Right lobe of liver (tissue), 6 donors: ENCODE results near the gene SYCP1. TPM values are rescaled to one million over a fixed set of nuclear protein-coding genes. Genes with fewer than 3 reads are reported as not detected.
"Not testable (repeated sequence)": the region's sequence is repeated elsewhere in the genome, so short reads cannot be mapped to it uniquely, and the experiment has no call there.

Experiments
- ATAC-seq, 4 donors: fragments of 200-7000 bp; cut with Tn5 transposase; one replicate each; pipeline ENCODE4 v1.9.1; 2020; ENCODE audit warnings: mild to moderate bottlenecking in 4 of 4, moderate library complexity in 4 of 4
- DNase-seq, 3 donors: peaks; one replicate each; pipeline ENCODE4 v3.0.0-alpha.2; 2020
- H3K27ac ChIP-seq, 3 donors: fragments of 200-600 bp; one replicate each; pipeline ENCODE4 v1.8.0; 2022
- H3K27me3 ChIP-seq, 2 donors: fragments of 200-600 bp; one replicate each; pipeline ENCODE4 v1.8.0; 2022
- H3K36me3 ChIP-seq, 4 donors: fragments of 200-600 bp; sonication (generic) in 1 of 4; one replicate each; pipeline versions ENCODE4 v1.5.1 to v1.8.0; 2017 to 2022; ENCODE audit warnings: control low read depth in 1 of 4
- H3K4me1 ChIP-seq, 4 donors: fragments of 200-600 bp; sonication (generic) in 1 of 4; one replicate each; pipeline versions ENCODE4 v1.5.1 to v1.8.0; 2017 to 2022; ENCODE audit warnings: control low read depth in 1 of 4
- H3K4me3 ChIP-seq, 3 donors: fragments of 200-600 bp; one replicate each; pipeline ENCODE4 v1.8.0; 2022
- H3K9me3 ChIP-seq, 4 donors: fragments of 200-600 bp; sonication (generic) in 1 of 4; one replicate each; pipeline versions ENCODE4 v1.5.1 to v1.8.0; 2017 to 2022; ENCODE audit warnings: control low read depth in 1 of 4
- CTCF ChIP-seq, 4 donors: fragments of 200-600 bp in 3 of 4; fragments of 450-650 bp in 1 of 4; IDR thresholded peaks; one replicate each; pipeline versions ENCODE4 v1.5.1 to v1.8.0; 2016 to 2022; ENCODE audit warnings: antibody characterized with exemption in 4 of 4, mild to moderate bottlenecking in 2 of 4
- POLR2A ChIP-seq: fragments of 450-650 bp; IDR thresholded peaks from one replicate; pipeline ENCODE4 v1.6.1; 2017; ENCODE audit warnings: antibody characterized with exemption, mild to moderate bottlenecking
- WGBS: methylation state at CpG from one replicate; pipeline ENCODE4 v1.1.6; 2018; ENCODE audit warnings: low coverage, low lambda C conversion rate; ENCODE audit not compliant: insufficient coverage; ENCODE audit errors: missing lambda C conversion rate; 5-methylcytosine and 5-hydroxymethylcytosine counted together
- intact Hi-C, 2 donors: fragments of 100-400 bp; cut with DNase I; formaldehyde crosslinking; loops; one replicate each; pipeline versions ENCODE4 v1.11.2 to v1.14.1; 2022
- long read RNA-seq: library from polyadenylated mRNA; unstranded; transcript quantifications from one replicate; pipeline ENCODE4 v2.0.0, GENCODE V29; 2019
- total RNA-seq, 6 experiments: library from RNA; depleted of rRNA in 2 of 6; stranded (reverse); fragments of >200 nt in 2 of 6; fragmentation: NEBNext Ultra II Directional in 3 of 6; extraction: Animal tissue kit (Norgen Biotek cat#: 25700) in 3 of 6; gene quantifications; one replicate each; pipeline versions ENCODE4 v1.1.0 to v1.2.4, GENCODE V29; 2016 to 2023
- donor health status: DM: no; HTN: yes; CAD: no.
- donor health status: DM: no; HTN: no; CAD: no.
- donor health status: DM: no; HTN: no; CAD: no.
- donor health status: DM: no; HTN: yes; CAD: no.
- donor health status: DM: no; HTN: yes; CAD: no.

Gene SYCP1
- total RNA-seq, result not detected
- long read RNA-seq, result 0 reads

- WGBS, result 28% methylated on average over 30 of the region's 40 CpGs
- Histone ChIP-seq H3K4me3 (no peak within 1 kb of the TSS), H3K4me1 (no peaks in the 10 kb centered on the region), H3K27ac (no peak within 1 kb of the TSS), H3K9me3 (no peaks in the 10 kb centered on the region), H3K36me3 (no peaks in the 10 kb centered on the region), H3K27me3 (peaks cover 0 to 5% of the 10 kb centered on the region in 2 donors)
- intact Hi-C loops, result no loop called here
- ATAC-seq (peak in 2 of 4 donors; percentile 16 to 29), DNase-seq (no peak)
- TF ChIP-seq CTCF (IDR thresholded peaks at IDR 0.05) (no peak), POLR2A (no peak)
Observed at GRCh38 chr1:114854693-114855320, at the start of gene SYCP1. Gene SYCP1, plus strand, starts transcription at chr1:114854863. Its CDS starts 602 bp downstream, at chr1:114855465.

GRCh38 chr1:114819869-114820268 is 34.8 kb upstream of the SYCP1 start:
- H3K27me3 ChIP-seq, result no peaks in the 10 kb centered on the region
- H3K27ac ChIP-seq, result no peak overlapping the region
- no peaks in the 10 kb centered on the region for H3K36me3 ChIP-seq
- intact Hi-C loops, result no loop called here
- 72% methylated on average over 3 of the region's 3 CpGs for WGBS
- H3K4me3 ChIP-seq, result no peak overlapping the region
- no peak for TF ChIP-seq POLR2A
- TF ChIP-seq CTCF (IDR thresholded peaks at IDR 0.05), result no peak
- no peaks in the 10 kb centered on the region for H3K4me1 ChIP-seq
- DNase-seq (no peak), ATAC-seq (no peak)
- no peaks in the 10 kb centered on the region for H3K9me3 ChIP-seq

GRCh38 chr1:114820392-114820791 is 34.3 kb upstream of the SYCP1 start:
- ATAC-seq, result no peak
- Histone ChIP-seq H3K27ac (no peak overlapping the region), H3K36me3 (no peaks in the 10 kb centered on the region), H3K9me3 (no peaks in the 10 kb centered on the region), H3K27me3 (no peaks in the 10 kb centered on the region), H3K4me1 (no peaks in the 10 kb centered on the region), H3K4me3 (no peak overlapping the region)
- DNase-seq, result no peak
- TF ChIP-seq CTCF (IDR thresholded peaks at IDR 0.05) (no peak), POLR2A (no peak)
- intact Hi-C loops, result no loop called here
- WGBS, result 68% methylated on average over 2 of the region's 2 CpGs

GRCh38 chr1:114821978-114822377 is 32.7 kb upstream of the SYCP1 start:
- H3K4me3 ChIP-seq, result no peak overlapping the region
- ATAC-seq (no peak), DNase-seq (no peak)
- no peaks in the 10 kb centered on the region for H3K27me3 ChIP-seq
- H3K27ac ChIP-seq, result no peak overlapping the region
- H3K4me1 ChIP-seq, result no peaks in the 10 kb centered on the region
- no peaks in the 10 kb centered on the region for H3K9me3 ChIP-seq
- TF ChIP-seq POLR2A, result no peak
- no peak for TF ChIP-seq CTCF (IDR thresholded peaks at IDR 0.05)
- H3K36me3 ChIP-seq, result no peaks in the 10 kb centered on the region
- intact Hi-C loops, result no loop called here

DNA sequence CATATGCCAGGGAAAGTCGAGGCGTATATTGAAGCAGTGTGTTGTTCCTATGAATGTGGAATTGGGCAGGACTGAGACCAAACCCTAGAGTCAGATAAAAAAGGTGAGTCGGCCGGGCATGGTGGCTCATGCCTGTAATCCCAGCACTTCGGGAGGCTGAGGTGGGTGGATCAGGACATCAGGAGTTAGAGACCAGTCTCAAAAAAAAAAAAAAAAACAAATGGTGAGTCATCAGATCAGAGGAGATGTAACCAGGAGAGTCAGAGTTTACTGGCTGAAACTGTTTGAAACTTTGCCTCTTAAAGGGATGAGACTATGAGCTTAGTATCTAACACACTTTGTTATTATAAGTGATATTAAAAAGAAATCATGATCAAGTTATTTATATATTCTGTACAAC is 26.4 kb upstream of the SYCP1 start:
- H3K27me3 ChIP-seq, result no peaks in the 10 kb centered on the region
- no peak overlapping the region for H3K27ac ChIP-seq
- H3K4me1 ChIP-seq, result no peaks in the 10 kb centered on the region
- 83% methylated on average over 5 of the region's 5 CpGs for WGBS
- TF ChIP-seq CTCF (IDR thresholded peaks at IDR 0.05), result no peak
- no peak for TF ChIP-seq POLR2A
- H3K9me3 ChIP-seq, result no peaks in the 10 kb centered on the region
- no peak for ATAC-seq
- DNase-seq, result no peak
- no peaks in the 10 kb centered on the region for H3K36me3 ChIP-seq
- H3K4me3 ChIP-seq, result no peak overlapping the region
- intact Hi-C loops, result no loop called here

DNA sequence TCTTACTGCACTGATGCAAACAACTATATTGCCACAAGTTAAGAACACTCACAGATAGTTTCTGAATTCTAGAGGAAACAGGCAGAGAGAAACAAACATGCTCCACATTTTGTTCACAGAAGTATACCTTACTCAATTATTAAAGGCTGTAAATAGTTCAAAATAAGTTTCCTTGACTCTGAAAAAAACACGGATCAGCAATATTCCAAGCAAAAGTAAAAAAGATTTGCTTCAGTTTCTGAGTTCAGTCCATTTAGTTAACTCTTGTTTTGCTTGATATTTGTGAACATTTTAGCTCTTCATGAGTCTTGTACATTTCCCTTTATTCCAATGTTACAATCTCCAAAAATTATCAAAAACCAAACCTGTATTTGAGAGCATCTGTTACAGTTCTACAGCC is 24.6 kb upstream of the SYCP1 start:
- intact Hi-C loops, H3K9me3 ChIP-seq: not testable (repeated sequence)

More for the DNA sequence above, 24.6 kb upstream of the SYCP1 start:
- H3K36me3 ChIP-seq, DNase-seq, H3K4me3 ChIP-seq, ATAC-seq, H3K4me1 ChIP-seq, H3K27ac ChIP-seq, H3K27me3 ChIP-seq: not testable (repeated sequence)
- WGBS, result 37% methylated on average over 1 of the region's 1 CpG
